DOHH2 (cell line): ENCODE results near the gene TMEM255B.

Experiments used
- EZH2phosphoT487 ChIP-seq: fragments of 200-600 bp; sonication (generic); IDR thresholded peaks from 2 replicates; pipeline ENCODE4 v1.6.1; 2017; ENCODE audit warnings: borderline replicate concordance, mild to moderate bottlenecking, antibody characterized with exemption, low read length, moderate library complexity, mixed read lengths
- TF ChIP-seq, protein P1 (sequence below): fragments of 200-600 bp; sonication (generic); IDR thresholded peaks from one replicate; pipeline ENCODE4 v1.5.1; 2014; ENCODE audit warnings: antibody characterized with exemption, mild to moderate bottlenecking, low read depth, low read length; ENCODE audit not compliant: poor library complexity, severe bottlenecking

GRCh38 chr13:113759525-113760137 lies 605 bp downstream of the TMEM255B start:
- TF ChIP-seq, protein P1, sequence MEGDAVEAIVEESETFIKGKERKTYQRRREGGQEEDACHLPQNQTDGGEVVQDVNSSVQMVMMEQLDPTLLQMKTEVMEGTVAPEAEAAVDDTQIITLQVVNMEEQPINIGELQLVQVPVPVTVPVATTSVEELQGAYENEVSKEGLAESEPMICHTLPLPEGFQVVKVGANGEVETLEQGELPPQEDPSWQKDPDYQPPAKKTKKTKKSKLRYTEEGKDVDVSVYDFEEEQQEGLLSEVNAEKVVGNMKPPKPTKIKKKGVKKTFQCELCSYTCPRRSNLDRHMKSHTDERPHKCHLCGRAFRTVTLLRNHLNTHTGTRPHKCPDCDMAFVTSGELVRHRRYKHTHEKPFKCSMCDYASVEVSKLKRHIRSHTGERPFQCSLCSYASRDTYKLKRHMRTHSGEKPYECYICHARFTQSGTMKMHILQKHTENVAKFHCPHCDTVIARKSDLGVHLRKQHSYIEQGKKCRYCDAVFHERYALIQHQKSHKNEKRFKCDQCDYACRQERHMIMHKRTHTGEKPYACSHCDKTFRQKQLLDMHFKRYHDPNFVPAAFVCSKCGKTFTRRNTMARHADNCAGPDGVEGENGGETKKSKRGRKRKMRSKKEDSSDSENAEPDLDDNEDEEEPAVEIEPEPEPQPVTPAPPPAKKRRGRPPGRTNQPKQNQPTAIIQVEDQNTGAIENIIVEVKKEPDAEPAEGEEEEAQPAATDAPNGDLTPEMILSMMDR, result no peak
- TF ChIP-seq EZH2phosphoT487, result no peak
